Endothelial cell of umbilical vein (primary cell): ENCODE data around the gene TRIM69. TPM values are rescaled to one million over a fixed set of nuclear protein-coding genes. Genes with fewer than 3 reads are reported as not detected.
"Not testable (repeated sequence)": the region's sequence is repeated elsewhere in the genome, so short reads cannot be mapped to it uniquely, and the experiment has no call there.

Experiments
- BruUV-seq: library from RNA; stranded (reverse); fragments of 400-500 nt; replicated peaks from 2 replicates; lab custom pipeline; 2021; lab: Mats Ljungman, UMichigan
- CTCF ChIA-PET: fragments of 300-600, 350-600 bp; sonication (Branson Sonifier 250); formaldehyde crosslinking; loops from one replicate; lab custom pipeline; 2021; ENCODE audit warnings: antibody characterized with exemption, inconsistent platforms; lab: Charles Lee
- POLR2A ChIA-PET: fragments of 300-600, 350-600 bp; sonication (Branson Sonifier 250); formaldehyde crosslinking; loops from one replicate; lab custom pipeline; 2021; ENCODE audit warnings: antibody characterized with exemption, inconsistent platforms; lab: Charles Lee
- DNase-seq: peaks from one replicate; pipeline ENCODE4 v3.0.0-alpha.2; 2011; ENCODE audit warnings: low read depth, low spot score
- FAIRE-seq: peaks from 2 replicates; lab custom pipeline; 2011; peaks lifted over from hg19 to GRCh38; lab: Jason Lieb, UNC
- H2AFZ ChIP-seq: 2 replicates; pipeline ENCODE4 v1.6.0; 2012; ENCODE audit warnings: low read depth, low read length, control low read depth, inconsistent platforms
- H3K27ac ChIP-seq: 2 replicates; pipeline ENCODE4 v1.5.1; 2011; ENCODE audit warnings: low read depth, mild to moderate bottlenecking, control low read depth, low read length, moderate library complexity; ENCODE audit not compliant: insufficient read depth
- H3K27me3 ChIP-seq, 2 experiments: 2 replicates each; pipeline versions ENCODE4 v1.6.0 to v1.6.1; 2011; ENCODE audit warnings: low read length in 2 of 2, mixed read lengths in 1 of 2; ENCODE audit not compliant: control insufficient read depth in 2 of 2, insufficient read depth in 2 of 2
- H3K36me3 ChIP-seq, 2 experiments: 2 replicates in 1 of 2; 3 replicates in 1 of 2; pipeline ENCODE4 v1.5.1; 2011; ENCODE audit warnings: low read length in 2 of 2, mild to moderate bottlenecking in 1 of 2, moderate library complexity in 1 of 2; ENCODE audit not compliant: control insufficient read depth in 2 of 2, insufficient read depth in 2 of 2; ENCODE audit errors: extremely low read depth in 1 of 2
- H3K4me1 ChIP-seq: 3 replicates; pipeline ENCODE4 v1.5.1; 2011; ENCODE audit warnings: mild to moderate bottlenecking, low read length; ENCODE audit not compliant: control insufficient read depth, insufficient read depth; ENCODE audit errors: extremely low read depth
- H3K4me2 ChIP-seq: 2 replicates; pipeline ENCODE4 v1.6.1; 2011; ENCODE audit warnings: low read length, control low read depth, mixed read lengths; ENCODE audit not compliant: insufficient read depth
- H3K4me3 ChIP-seq, 3 experiments: fragments of 200-600 bp in 1 of 3; sonication (generic), shearing (Covaris generic) in 1 of 3; replicated peaks in 1 of 3; 2 replicates each; pipeline ENCODE4 v1.5.1; 2011 to 2016; ENCODE audit warnings: control low read depth in 3 of 3, low read length in 3 of 3, mild to moderate bottlenecking in 2 of 3, inconsistent platforms in 1 of 3, low read depth in 1 of 3, moderate library complexity in 1 of 3; ENCODE audit not compliant: insufficient read depth in 1 of 3
- H3K79me2 ChIP-seq: 2 replicates; pipeline ENCODE4 v1.6.0; 2012; ENCODE audit warnings: low read length, inconsistent platforms; ENCODE audit not compliant: control insufficient read depth, insufficient read depth
- H3K9ac ChIP-seq: replicated peaks from 2 replicates; pipeline ENCODE3; 2011; ENCODE audit warnings: low read length, control low read depth; ENCODE audit not compliant: insufficient read depth; ENCODE audit errors: extremely low read depth
- H3K9me1 ChIP-seq: replicated peaks from 3 replicates; pipeline ENCODE4 v1.6.0; 2011; ENCODE audit warnings: mild to moderate bottlenecking, low read length; ENCODE audit not compliant: control insufficient read depth, insufficient read depth; ENCODE audit errors: extremely low read depth
- H3K9me3 ChIP-seq: replicated peaks from 2 replicates; pipeline ENCODE4 v1.5.1; 2012; ENCODE audit warnings: low read length, inconsistent platforms; ENCODE audit not compliant: control insufficient read depth, insufficient read depth
- H4K20me1 ChIP-seq: replicated peaks from 2 replicates; pipeline ENCODE3; 2011; ENCODE audit warnings: mild to moderate bottlenecking, low read length; ENCODE audit not compliant: control insufficient read depth, insufficient read depth; ENCODE audit errors: extremely low read depth
- CTCF ChIP-seq, 2 donors: IDR thresholded peaks; 1 replicate in 1 of 2; 2 replicates in 1 of 2; pipeline ENCODE4 v1.5.1; 2011; ENCODE audit warnings: low read length in 2 of 2, mild to moderate bottlenecking in 2 of 2, moderate library complexity in 2 of 2, control low read depth in 1 of 2, inconsistent platforms in 1 of 2, low read depth in 1 of 2; ENCODE audit not compliant: insufficient read depth in 1 of 2; ENCODE audit errors: extremely low read depth in 1 of 2
- EZH2 ChIP-seq: IDR thresholded peaks from 2 replicates; pipeline ENCODE4 v1.6.1; 2012; ENCODE audit warnings: borderline replicate concordance, low read depth, mild to moderate bottlenecking, moderate library complexity, low read length, inconsistent platforms; ENCODE audit not compliant: severe bottlenecking
- FOS ChIP-seq: IDR thresholded peaks from 2 replicates; pipeline ENCODE4 v1.6.1; 2011; ENCODE audit warnings: mild to moderate bottlenecking, low read length, moderate library complexity, borderline replicate concordance; ENCODE audit not compliant: insufficient read depth
- GATA2 ChIP-seq: IDR thresholded peaks from 2 replicates; pipeline ENCODE4 v1.7.0; 2011; ENCODE audit warnings: low read depth, mild to moderate bottlenecking, moderate library complexity, mixed read lengths, low read length; ENCODE audit not compliant: insufficient read length, insufficient read depth
- JUN ChIP-seq: IDR thresholded peaks from 2 replicates; pipeline ENCODE4 v1.6.1; 2011; ENCODE audit warnings: borderline replicate concordance, low read depth; ENCODE audit not compliant: insufficient read length, insufficient read depth
- MAX ChIP-seq: IDR thresholded peaks from 2 replicates; pipeline ENCODE4 v1.6.1; 2011; ENCODE audit not compliant: insufficient read depth, insufficient read length
- MYC ChIP-seq: IDR thresholded peaks from one replicate; pipeline ENCODE4 v1.6.1; 2011; ENCODE audit warnings: mild to moderate bottlenecking, low read depth, low read length
- POLR2A ChIP-seq: IDR thresholded peaks from 2 replicates; pipeline ENCODE4 v1.6.1; 2012; ENCODE audit warnings: low read depth, mild to moderate bottlenecking, control low read depth, low read length
- POLR2AphosphoS5 ChIP-seq: IDR thresholded peaks from 2 replicates; pipeline ENCODE4 v1.6.1; 2012; ENCODE audit warnings: low read depth, mild to moderate bottlenecking, control low read depth, low read length, moderate library complexity; ENCODE audit not compliant: insufficient read depth
- dilution Hi-C: fragments of 300-500 bp; cut with MboI; formaldehyde crosslinking; loops from one replicate; pipeline ENCODE4 v1.15.0; 2019; ENCODE audit warnings: low sequenced_read_pairs; ENCODE audit not compliant: extremely low pct_ligation_motif_present
- intact Hi-C: fragments of 100-400 bp; cut with micrococcal nuclease; formaldehyde crosslinking; loops from one replicate; pipeline ENCODE4 v1.10.0; 2022
- polyA plus RNA-seq, 4 experiments: library from polyadenylated mRNA; depleted of rRNA in 3 of 4; stranded (reverse) in 3 of 4; unstranded in 1 of 4; fragments of >200 nt; gene quantifications; 2 replicates each; pipeline versions ENCODE4 v1.2.1 to v1.2.3, GENCODE V29; 2011 to 2012; ENCODE audit warnings: missing spikeins in 1 of 4
- total RNA-seq: library from RNA; stranded (reverse); gene quantifications from 2 replicates; pipeline ENCODE4 v1.2.3, GENCODE V29; 2021

The TRIM69 gene
- total and polyA plus RNA-seq, 2 donors (not counting 3 experiments of a cell fraction or from before 2014, with no cell fraction given): 4.8 to 13.0 TPM

GRCh38 chr15:44769521-44769920 is 33.2 kb downstream of the TRIM69 start:
- H3K27ac ChIP-seq: no peak overlapping the region
- H3K27me3 ChIP-seq: peaks cover 0 to 2% of the 10 kb centered on the region in 2 experiments
- no peak for FAIRE-seq
- CTCF ChIA-PET: no interaction called here
- H3K79me2 ChIP-seq: no peaks in the 10 kb centered on the region
- dilution Hi-C loops (no loop called here), intact Hi-C loops (no loop called here)
- no peaks in the 10 kb centered on the region for H3K9me3 ChIP-seq
- BruUV-seq: no TSS peak
- H4K20me1 ChIP-seq: no peaks in the 10 kb centered on the region
- TF ChIP-seq CTCF (IDR thresholded peaks at IDR 0.05; ENCODE audit: extremely low read depth in 1 of 2, insufficient read depth in 1 of 2, low read depth in 1 of 2, low read length in 2 of 2) (no peak), FOS (no peak), POLR2AphosphoS5 (no peak), EZH2 (no peak), GATA2 (no peak), JUN (no peak), MYC (no peak), POLR2A (no peak), MAX (no peak)
- no peak overlapping the region for H3K9ac ChIP-seq
- DNase-seq: no peak
- H3K4me1 ChIP-seq: no peaks in the 10 kb centered on the region
- no peak overlapping the region for H3K4me3 ChIP-seq
- no peak overlapping the region for H2AFZ ChIP-seq
- H3K36me3 ChIP-seq: no peaks in the 10 kb centered on the region
- POLR2A ChIA-PET: no interaction called here
- no peak overlapping the region for H3K4me2 ChIP-seq
- no peaks in the 10 kb centered on the region for H3K9me1 ChIP-seq

- H3K79me2 ChIP-seq, H3K9me1 ChIP-seq, dilution Hi-C loops, FAIRE-seq, H4K20me1 ChIP-seq, CTCF ChIA-PET, H3K4me3 ChIP-seq, intact Hi-C loops, H3K36me3 ChIP-seq, H3K4me2 ChIP-seq, H3K27me3 ChIP-seq, H3K9ac ChIP-seq, H2AFZ ChIP-seq, H3K27ac ChIP-seq, BruUV-seq, H3K4me1 ChIP-seq, H3K9me3 ChIP-seq, DNase-seq, POLR2A ChIA-PET: not testable (repeated sequence)
These were observed 34.4 kb downstream of the TRIM69 start for GRCh38 chr15:44770715-44771114.
